GM18867 (cell line): ENCODE data around the gene RTN4R.

Source experiments
- ATAC-seq: cut with Tn5 transposase; IDR thresholded peaks from one replicate; pipeline ENCODE4 v1.9.1; 2021; ENCODE audit warnings: mild to moderate bottlenecking, moderate library complexity; ENCODE audit not compliant: unreplicated experiment

Gene RTN4R

DNA sequence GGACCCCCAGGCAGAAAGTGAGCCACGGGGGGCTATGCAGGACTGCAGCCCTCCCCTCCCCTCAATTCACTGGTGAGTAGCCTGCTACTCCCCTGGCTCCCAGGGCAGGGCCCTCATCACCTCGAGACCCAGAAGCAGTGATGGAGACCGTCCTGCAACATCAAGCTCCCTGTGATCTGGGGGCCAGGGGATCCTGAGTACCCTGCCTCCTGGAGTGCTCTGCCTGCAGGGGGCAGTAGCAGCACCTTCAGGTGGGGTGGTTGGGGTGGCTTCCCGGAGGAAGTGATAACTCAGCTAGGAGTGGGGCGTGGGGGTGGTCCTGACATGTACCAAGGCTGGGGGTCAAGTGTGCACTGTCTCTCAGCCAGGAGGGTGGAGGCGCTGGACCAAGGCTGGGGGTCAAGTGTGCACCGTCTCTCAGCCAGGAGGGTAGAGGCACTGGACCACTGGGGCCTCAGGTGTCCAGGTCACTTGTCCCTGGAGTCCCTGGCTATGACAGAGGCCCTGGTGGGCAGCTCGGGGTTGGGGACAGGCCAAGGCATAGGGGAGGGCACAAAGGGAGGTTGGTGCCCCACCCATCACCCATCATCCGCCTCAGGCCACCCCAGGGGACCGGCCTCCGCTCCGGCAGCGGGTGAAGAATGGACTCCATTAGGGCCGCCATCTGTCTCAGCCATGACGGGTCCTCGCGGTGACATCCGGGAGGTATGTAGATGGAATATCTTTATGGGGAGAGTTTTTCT lies 9.4 kb downstream of the RTN4R start:
- ATAC-seq, result no peak

DNA sequence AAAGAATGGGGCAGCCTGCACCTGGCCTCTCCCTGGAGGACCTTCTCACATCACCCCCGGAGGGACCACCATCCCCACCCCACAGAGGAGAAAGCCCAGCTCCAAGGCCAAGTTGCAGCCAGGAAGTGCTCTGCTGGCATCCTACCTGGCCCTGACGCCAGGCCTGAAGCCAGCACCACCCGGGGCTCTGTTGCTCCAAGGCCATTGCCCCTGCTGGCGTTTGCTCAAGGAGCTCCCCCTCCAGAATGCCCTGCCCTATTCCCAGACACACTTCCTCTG lies 10.2 kb downstream of the RTN4R start:
- no peak for ATAC-seq

GRCh38 chr22:20257212-20258020 lies 10.7 kb downstream of the RTN4R start:
- ATAC-seq, result no peak

DNA sequence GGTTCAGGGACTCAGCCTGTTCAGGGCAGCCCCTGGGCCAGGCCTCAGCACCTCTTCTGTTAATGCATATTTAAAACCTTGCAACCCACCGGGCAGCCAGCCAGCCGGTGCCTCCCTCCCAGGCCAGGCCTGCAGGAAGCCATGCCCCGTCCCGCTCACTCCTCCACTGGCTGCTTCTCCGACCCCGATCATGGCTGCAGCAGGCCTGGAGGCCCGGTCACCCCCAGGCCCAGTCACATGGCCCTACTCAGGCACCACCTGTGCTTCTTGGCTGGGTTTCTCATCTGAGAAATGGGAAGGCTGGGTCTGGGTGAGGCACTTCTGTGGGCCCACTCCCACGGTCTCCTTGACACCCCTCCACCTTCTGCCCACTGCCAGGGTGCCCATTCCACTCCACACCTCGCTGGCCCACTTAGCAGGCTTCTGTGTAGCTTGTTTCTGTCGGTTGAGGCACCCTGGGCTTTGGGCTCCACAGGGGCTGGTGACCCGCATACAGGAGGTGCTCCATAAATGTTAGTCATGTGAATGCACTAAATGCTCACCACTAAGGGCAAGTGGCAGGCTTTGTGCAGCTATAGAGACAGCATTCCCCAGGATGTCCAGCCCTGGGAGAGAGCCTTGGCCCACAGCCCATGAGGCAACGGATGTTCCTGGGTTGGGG lies 11.4 kb downstream of the RTN4R start:
- ATAC-seq, result no peak

GRCh38 chr22:20256027-20256426 lies 12.1 kb downstream of the RTN4R start:
- no peak for ATAC-seq

DNA sequence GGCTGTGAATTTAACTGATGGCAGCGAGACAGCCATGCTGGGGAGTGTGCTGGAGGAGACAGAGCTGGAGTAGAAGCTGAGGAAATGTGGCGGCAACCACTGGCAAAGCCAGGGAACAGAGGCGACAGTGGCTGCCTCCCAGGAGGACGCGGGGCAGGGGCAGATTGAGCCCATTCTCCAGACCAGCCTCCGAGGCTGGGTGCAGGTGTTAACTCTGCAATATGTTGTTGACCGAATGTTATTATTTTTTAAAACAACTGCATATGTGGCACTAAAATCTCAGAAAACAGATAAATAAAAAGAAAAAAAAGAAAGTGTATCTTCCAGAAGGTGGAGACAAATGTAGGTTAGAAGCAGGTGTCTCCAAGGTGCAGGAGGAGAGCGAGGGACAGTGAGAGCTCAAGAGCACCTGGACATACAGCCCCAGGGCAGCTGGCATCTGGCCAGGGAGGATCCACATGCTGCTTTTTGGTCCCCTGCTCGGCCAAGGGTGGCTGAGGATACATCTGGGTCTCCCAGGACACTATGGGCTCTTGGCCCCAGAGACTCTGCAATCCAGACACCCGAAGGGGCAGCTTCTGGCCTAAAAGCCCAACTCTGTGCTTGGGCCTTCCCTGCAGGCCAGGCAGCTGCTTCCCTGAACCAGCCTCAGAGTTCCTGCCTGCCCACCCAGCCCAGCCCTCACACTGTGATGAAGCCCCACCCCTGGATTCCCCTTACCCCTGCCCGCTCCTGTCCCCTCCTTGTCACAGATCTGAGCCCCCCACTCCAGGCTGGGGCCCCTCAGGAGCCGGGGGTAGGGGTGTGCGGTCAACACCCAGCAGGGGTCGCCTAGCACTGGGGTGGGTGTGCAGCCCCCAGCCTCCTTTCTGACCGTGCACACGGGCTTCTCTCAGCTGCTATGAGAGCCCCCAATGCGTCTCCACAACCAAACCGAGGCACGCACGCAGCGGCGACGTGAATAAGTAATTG lies 12.9 kb downstream of the RTN4R start:
- ATAC-seq, result no peak

- ATAC-seq, result no peak
Measured at GRCh38 chr22:20253161-20253560, 15.0 kb downstream of the RTN4R start.

DNA sequence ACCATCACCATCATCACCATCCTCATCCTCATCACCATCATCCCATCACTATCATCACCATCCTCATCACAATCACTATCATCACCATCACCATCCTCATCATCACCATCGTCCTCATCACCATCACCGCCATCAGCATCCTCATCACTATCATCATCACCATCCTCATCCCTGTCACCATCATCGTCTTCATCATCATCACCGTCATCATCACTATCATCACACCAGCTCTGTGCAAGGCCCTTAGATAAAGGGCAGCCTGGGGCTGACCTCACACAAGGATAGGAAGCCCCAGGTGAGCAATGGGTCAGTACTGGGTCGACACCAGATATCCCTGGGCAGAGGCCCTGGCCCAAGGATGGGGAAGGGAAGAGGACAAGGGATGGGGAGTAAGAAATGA lies 16.1 kb downstream of the RTN4R start:
- ATAC-seq, result no peak

GRCh38 chr22:20251491-20251890 lies 16.6 kb downstream of the RTN4R start:
- no peak for ATAC-seq

GRCh38 chr22:20249797-20250354 lies 18.2 kb downstream of the RTN4R start:
- no peak for ATAC-seq

- ATAC-seq, result no peak
Measured at GRCh38 chr22:20248461-20248978, 19.6 kb downstream of the RTN4R start.

DNA sequence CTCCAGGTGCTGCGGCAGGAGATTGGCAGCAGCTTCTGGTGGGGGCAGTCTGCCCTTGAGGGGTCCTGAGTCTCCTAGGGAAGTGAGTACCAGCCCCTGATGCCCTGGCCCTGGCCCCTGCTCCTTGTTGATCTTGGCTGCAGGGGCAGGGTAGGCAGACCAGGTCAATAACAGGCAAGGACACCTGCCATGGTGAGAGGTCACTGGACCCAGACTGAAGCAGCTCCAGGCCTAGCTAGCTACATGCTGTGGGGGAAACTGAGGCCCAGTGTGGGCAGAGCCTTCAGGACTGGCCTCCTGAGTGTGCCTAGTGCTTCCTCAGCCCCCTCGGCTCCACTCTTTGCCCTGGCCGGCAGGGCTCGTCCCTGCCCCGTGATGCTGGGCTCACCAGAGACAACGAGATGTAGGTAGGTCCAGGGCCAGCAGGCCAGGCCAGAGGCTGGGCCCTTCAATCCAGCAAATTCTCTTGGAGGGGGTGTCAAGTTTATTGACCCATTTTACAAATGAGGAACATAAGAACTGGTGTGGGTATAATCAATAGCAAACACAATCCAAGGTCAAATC lies 20.4 kb downstream of the RTN4R start:
- no peak for ATAC-seq

DNA sequence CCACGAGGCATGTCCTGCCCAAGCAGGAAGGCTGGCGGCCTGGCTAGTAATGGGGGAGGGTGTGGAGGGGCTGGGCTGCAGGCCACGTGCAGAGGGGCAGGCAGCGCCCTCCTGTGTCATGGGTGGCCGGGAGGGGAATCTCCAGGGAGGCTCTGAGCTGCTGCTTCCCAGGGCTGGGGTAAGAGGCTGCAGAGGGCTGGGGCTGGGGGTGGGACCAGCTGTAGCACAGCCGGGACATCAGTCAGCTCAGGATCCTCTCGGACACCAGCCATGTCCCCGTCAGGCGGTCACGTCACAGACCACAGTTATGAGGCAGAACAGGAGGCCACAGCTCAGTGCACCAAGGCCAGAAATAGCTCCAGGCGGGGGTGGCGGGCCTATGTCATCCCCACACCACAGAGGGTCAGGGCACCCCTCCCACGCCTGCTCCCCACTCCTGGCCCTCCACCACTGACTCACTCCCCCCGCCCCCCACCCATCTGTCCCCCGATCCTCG lies 21.1 kb downstream of the RTN4R start:
- no peak for ATAC-seq

- ATAC-seq, result no peak
Measured at GRCh38 chr22:20246368-20247009, 21.6 kb downstream of the RTN4R start.

- no peak for ATAC-seq
Measured at GRCh38 chr22:20245577-20246367, 22.3 kb downstream of the RTN4R start.

DNA sequence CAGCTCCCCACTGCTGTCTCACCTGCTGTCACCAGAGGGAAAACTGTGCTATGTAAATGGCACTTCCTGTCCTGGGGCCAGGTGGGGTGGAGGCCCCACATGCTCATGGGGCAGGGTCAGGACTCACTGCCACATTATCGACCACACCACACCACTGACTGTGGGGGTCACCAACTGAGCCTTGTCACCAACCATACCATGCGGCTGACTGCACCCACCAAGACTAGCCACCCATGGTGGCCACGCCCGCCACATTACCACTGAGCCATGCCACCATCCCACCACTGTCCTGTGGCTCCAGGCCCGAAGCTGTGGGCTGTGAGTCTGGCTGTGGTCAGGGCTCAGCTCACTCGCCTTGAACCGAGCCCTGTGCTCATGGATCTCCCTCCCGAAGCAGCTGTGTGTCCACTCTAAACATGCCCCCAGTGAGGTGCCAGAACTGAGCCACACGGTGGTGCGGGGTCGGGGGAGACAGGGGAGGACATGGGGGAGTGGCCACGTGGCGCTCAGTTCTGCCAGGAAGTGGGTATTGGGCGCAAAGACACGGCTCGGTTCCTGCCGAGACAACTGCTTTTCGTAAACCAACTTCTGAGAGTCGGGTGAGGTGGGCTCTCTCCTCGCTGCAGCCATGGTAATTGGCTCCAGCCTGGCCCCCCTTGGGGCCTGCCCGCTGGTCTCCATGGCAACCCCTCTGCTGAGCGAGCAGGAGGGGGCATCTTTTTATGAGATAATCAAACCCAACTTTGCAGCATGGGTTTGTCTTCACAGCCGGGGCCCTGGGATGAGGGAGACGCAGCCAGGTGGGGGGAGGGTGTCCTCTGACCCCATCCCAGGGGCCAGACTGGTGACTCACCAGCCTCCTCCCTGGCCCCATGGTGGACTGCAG lies 23.2 kb downstream of the RTN4R start:
- no peak for ATAC-seq

DNA sequence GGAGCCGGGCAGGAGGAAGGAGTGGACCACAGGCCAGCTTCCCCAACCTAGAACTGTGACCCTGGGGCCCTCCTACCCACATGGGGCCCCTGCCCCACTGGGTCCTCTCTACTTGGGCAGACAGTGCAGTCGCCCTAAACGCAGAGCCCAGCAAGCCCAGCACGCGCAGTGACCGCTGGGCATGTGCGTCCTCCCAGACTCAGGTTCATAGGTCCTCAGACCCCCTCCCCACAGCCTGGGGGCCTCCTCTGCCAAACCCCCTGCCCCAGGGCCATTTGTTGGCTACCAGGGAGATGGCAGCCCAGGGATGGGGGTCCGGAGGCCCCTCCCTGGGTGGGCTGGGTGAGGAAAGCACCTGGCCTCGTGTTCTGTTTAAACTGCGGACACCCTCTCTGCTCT lies 23.9 kb downstream of the RTN4R start:
- ATAC-seq, result no peak
